ENCODE results near the gene HEY2.

The HEY2 gene

GRCh38 chr6:125714441-125715090, 34.9 kb upstream of the HEY2 start:
- no peak overlapping the region for H3K4me3 ChIP-seq (ENCODE audit: control insufficient read depth, low read depth, low read length)
- no peak for TF ChIP-seq CTCF (conservative IDR thresholded peaks at IDR 0.05; ENCODE audit: control insufficient read depth, insufficient read depth, low read depth, low read length)
- no peak for DNase-seq (ENCODE audit: low read depth)

GRCh38 chr6:125717120-125717731, 32.2 kb upstream of the HEY2 start:
- no peak for DNase-seq (ENCODE audit: low read depth)
- no peak for TF ChIP-seq CTCF (conservative IDR thresholded peaks at IDR 0.05; ENCODE audit: control insufficient read depth, insufficient read depth, low read depth, low read length)
- H3K4me3 ChIP-seq (ENCODE audit: control insufficient read depth, low read depth, low read length) = no peak overlapping the region

GRCh38 chr6:125718109-125718508, 31.3 kb upstream of the HEY2 start:
- H3K4me3 ChIP-seq (ENCODE audit: control insufficient read depth, low read depth, low read length) = no peak overlapping the region
- no peak for TF ChIP-seq CTCF (conservative IDR thresholded peaks at IDR 0.05; ENCODE audit: control insufficient read depth, insufficient read depth, low read depth, low read length)
- DNase-seq (ENCODE audit: low read depth) = no peak

- no peak overlapping the region for H3K4me3 ChIP-seq (ENCODE audit: control insufficient read depth, low read depth, low read length)
- DNase-seq (ENCODE audit: low read depth) = no peak
- no peak for TF ChIP-seq CTCF (conservative IDR thresholded peaks at IDR 0.05; ENCODE audit: control insufficient read depth, insufficient read depth, low read depth, low read length)
These were observed 26.5 kb upstream of the HEY2 start for GRCh38 chr6:125722886-125723285.

GRCh38 chr6:125727216-125727615, 22.2 kb upstream of the HEY2 start:
- no peak overlapping the region for H3K4me3 ChIP-seq (ENCODE audit: control insufficient read depth, low read depth, low read length)
- TF ChIP-seq CTCF (conservative IDR thresholded peaks at IDR 0.05; ENCODE audit: control insufficient read depth, insufficient read depth, low read depth, low read length) = no peak
- no peak for DNase-seq (ENCODE audit: low read depth)

- no peak overlapping the region for H3K4me3 ChIP-seq (ENCODE audit: control insufficient read depth, low read depth, low read length)
- DNase-seq (ENCODE audit: low read depth) = no peak
- no peak for TF ChIP-seq CTCF (conservative IDR thresholded peaks at IDR 0.05; ENCODE audit: control insufficient read depth, insufficient read depth, low read depth, low read length)
These were observed 20.7 kb upstream of the HEY2 start for GRCh38 chr6:125728739-125729138.

All from fibroblast of mammary gland (primary cell).